GM19238 (cell line): ENCODE data around the gene TBP.

Experiments used
- DNase-seq: peaks from one replicate; pipeline ENCODE4 v3.0.0; 2011; ENCODE audit warnings: low spot score; ENCODE audit not compliant: insufficient read length

Gene TBP

GRCh38 chr6:170535004-170535403 is 19.2 kb upstream of the TBP start:
- DNase-seq, result no peak

- DNase-seq, result no peak
Observed at GRCh38 chr6:170536671-170537070, 17.5 kb upstream of the TBP start.

GRCh38 chr6:170537329-170537728 is 16.8 kb upstream of the TBP start:
- DNase-seq, result no peak

DNA sequence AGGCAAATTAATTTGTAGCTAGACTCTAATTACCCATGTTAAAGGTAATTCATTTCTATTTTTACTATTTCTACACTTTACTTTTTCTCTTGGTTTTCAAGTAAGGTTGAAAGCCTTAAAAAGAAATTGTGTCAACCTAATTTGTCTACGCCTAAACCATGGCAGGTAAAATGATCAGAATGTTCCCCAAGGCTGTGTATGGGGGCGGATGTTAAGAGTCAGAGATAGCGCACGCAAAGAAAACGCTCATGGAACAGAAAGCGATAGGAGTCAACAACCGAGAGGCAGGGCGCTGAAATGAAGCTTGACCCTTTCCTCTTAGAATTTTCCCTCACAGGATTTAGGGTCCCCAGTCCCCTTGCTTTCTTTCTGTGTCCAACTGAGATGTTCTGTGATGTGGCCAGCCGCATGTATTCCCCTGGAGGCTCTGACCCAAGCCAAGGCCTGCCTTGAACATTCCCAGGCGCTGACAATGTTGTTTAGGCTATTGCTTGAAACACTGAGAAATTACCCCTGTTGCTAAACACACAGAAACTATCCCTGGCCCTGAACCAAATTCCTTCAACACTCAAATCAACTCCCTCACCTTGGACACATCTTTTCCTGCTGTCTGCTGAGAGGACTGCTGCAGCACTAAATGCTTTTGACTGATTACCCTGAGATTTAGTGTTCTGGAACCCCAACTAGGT is 12.0 kb upstream of the TBP start:
- DNase-seq, result no peak

GRCh38 chr6:170545405-170545804 is 8.8 kb upstream of the TBP start:
- DNase-seq, result no peak

- DNase-seq, result peak; percentile 46
Observed at GRCh38 chr6:170552765-170553533, 1.2 kb upstream of the TBP start, which contains the start of gene PSMB1. Gene PSMB1 (minus strand): TSS chr6:170553307. CDS start chr6:170553242, 65 bp downstream.

- DNase-seq, result no peak
Observed at GRCh38 chr6:170553534-170554012, 596 bp upstream of the TBP start.

- DNase-seq, result no peak
Observed at GRCh38 chr6:170554796-170555137, 598 bp downstream of the TBP start.

GRCh38 chr6:170555305-170555704 is 1.1 kb downstream of the TBP start:
- DNase-seq, result no peak

DNA sequence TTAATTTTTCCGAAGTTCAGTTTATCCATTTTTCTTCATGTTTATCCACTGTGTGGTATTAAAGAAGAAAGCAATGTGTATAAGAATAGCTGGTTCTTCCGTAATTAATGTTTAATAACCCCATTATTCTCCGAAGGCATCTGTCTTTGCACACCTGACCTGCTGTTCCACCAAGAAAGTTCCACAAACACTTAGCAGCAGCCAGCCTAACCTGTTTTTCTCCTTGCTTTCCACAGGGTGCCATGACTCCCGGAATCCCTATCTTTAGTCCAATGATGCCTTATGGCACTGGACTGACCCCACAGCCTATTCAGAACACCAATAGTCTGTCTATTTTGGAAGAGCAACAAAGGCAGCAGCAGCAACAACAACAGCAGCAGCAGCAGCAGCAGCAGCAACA is 7.4 kb downstream of the TBP start:
- DNase-seq, result no peak

DNA sequence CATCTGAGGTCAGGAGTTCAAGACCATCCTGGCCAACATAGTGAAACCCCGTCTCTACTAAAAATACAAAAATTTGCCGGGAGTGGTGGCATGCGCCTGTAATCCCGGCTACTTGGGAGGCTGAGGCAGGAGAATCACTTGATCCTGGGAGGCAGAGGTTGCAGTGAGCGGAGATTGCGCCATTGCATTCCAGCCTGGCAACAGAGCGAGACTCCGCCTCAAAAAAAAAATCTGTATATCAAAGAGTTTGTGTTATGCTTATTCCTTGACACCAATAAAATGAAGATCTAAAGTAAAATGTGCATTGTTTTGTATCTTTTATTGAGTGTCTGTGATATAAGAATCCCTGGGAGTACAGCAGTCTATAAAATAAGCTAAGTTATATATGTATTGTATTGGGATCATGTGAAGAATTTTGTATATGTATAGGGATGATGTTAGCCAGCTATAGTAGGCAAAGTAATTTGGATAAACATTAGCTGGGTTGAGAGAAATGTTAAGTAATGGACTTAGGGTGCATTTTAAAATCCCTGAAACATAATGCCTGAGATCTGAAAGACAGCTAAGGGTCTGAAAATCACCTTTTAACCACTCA is 10.9 kb downstream of the TBP start:
- no peak for DNase-seq

GRCh38 chr6:170572704-170573466 is 18.7 kb downstream of the TBP start:
- no peak for DNase-seq

GRCh38 chr6:170575250-170575649 is 21.1 kb downstream of the TBP start:
- no peak for DNase-seq

DNA sequence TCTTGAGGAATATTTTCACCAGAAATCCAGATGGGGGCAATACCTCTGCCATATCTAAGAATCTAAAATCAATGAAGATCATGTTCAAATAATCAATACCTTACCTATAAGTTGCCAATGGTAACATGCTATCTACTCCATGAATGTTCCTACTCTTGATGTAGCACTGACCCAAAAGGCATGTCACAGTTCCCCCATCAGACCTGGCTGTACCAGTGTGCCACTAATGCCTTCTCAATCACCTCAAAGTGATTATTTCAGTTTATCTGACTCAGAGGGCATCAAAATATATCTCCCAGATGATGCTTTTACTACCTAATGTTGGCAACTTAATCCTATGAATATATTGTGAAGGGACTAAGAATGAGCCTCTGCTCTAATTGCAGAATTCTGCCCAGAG is 24.7 kb downstream of the TBP start:
- DNase-seq, result no peak

DNA sequence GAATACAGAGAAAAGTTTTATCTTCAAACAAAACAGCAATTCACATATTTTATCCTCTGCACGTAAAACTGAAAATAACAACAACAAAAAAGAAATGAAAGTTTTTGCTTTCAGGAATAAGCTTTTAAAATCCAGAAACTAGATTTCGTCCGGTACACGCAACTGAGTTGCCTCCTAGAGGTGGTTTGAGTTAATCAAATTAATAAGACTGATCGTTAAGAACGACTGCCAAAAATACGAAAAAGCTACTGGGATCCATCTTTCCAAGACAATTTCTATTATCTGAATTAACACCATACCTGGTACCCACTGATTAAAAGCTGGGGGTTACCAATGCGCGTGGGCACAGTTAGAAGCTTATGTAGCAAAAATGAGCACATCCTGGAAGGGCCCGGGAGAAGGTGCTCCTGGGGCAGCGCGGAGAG is 29.6 kb downstream of the TBP start:
- DNase-seq, result no peak

GRCh38 chr6:170584181-170584953 is 30.2 kb downstream of the TBP start, which contains the start of gene PDCD2:
Gene PDCD2 (minus strand): TSS chr6:170584637. CDS start chr6:170584581, 56 bp downstream.
- peak; percentile 95 for DNase-seq

DNA sequence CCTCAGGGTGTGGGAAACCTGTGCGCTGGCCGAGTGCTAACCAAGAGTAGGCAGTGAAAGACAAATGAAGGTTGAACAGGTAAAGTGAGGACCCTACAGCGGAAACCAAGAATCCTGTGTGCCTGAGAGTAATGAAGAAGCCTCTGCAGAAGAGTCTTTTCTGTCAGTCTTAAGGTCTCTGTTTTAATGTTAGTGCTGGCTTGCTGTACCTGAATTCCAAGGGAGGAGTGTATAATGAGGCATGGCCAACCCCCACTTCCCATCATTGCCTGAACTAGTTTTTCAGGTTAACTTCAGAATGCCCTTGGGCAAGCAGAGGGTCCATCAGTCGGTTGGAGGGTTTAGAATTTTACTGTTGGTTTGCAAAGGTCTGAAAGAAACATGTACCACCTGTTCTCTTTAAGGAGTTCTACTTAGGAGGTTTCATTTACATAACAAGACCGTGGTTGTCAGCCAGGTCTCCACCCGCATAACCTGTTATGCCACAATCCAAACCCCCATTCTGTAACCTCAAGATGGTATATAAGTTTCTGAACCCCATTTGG is 30.9 kb downstream of the TBP start:
- no peak for DNase-seq

- no peak for DNase-seq
Observed at GRCh38 chr6:170590725-170591124, 36.6 kb downstream of the TBP start.

DNA sequence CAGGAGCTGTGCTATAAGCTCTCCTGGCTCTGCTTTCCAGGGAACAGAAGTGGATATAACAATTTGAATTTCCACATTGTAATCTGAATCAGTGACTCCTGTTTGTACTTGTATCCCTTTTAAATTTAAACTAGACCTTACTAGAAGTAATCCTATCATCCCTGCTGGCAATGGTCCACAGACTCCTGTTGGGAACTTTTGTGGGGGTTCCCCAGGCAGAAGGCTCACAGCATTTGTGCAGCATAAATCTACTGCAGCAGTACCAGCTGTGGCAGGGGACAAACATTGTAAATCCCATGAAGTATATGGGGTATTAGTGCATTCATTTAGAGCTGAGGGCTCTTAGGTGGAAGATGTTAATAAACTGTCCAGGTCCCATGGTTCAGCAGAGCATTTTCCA is 42.3 kb downstream of the TBP start:
- no peak for DNase-seq

GRCh38 chr6:170597278-170597677 is 43.1 kb downstream of the TBP start:
- no peak for DNase-seq
